Stimulated activated CD8-positive, alpha-beta memory T cell treated with anti-CD3 and anti-CD28 coated beads, Interleukin-7, amount 100 ng/mL, for 4 hours (primary cell): ENCODE results near the gene PKHD1.

Experiments used
- DNase-seq, 2 donors: peaks; one replicate each; pipeline ENCODE4 v3.0.0-alpha.2; 2020; ENCODE audit warnings: low read depth in 2 of 2

The PKHD1 gene

DNA sequence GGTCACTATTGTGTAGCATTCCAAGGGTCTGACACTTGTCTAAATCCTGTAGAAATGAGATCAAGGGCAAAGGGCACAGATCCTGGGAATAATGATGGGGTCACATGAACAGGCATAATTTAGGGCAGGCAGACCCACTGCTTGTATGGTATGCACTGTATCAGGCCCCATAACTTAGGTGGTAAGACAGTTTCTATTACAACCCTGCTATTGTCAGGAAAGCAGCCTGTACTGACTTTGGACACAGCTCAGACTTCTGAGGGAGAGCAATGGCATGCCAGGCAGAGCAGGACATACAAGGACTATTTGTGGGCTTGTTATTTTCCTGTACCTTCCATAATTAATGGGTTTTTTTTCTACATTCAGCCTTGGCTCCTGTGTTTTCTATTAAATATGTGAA lies 286.8 kb downstream of the PKHD1 start:
- DNase-seq: no peak

DNA sequence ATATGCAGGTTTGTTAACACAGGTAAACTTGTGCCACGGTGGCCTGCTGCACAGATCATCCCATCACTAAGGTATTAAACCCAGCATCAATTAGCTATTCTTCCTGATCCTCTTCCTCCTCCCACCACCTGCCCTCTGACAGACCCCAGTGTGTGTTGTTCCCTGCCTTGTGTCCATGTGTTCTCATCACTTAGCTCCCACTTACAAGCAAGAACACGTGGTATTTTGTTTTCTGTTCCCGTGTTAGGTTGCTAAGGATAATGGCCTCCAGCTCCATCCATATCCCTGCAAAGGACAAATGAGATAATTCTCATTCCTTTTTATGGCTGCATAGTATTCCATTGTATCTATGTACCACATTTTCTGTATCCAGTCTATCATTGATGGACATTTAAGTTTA lies 294.0 kb downstream of the PKHD1 start:
- DNase-seq: no peak

DNA sequence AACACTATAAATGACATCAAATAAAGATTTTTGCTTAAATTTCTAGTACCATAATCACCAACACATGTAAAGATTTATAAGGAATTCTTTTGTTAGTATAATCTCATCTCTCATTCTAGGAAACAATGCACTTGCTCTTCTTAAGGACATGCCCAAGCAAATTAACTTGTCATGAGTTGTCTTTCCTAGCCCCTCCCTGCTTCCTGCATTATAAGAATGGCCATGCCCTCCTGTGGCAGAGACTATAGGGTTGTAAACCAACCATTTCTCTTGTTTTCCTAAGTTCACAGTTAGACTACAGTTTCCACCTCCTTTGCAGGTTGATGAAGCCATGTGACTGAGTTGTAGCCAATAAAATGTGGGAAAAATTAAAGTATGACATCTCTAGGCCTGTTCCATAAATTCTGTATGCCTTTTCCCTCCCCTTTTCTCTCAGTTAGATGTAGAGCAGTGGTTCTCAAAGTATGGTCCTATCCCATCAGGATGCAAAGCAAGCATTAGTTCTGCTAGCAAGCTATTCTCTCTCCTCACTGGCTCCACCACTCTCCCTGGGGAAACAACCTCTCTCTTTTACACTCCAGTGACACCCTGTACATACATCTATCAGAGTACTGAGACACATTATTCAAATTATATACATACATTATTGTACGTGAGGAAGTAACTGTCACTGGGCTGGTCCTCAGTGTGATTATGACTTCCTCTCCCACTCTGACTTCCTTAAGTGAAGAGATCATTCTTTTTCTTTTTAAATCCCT lies 295.0 kb downstream of the PKHD1 start:
- DNase-seq: no peak

DNA sequence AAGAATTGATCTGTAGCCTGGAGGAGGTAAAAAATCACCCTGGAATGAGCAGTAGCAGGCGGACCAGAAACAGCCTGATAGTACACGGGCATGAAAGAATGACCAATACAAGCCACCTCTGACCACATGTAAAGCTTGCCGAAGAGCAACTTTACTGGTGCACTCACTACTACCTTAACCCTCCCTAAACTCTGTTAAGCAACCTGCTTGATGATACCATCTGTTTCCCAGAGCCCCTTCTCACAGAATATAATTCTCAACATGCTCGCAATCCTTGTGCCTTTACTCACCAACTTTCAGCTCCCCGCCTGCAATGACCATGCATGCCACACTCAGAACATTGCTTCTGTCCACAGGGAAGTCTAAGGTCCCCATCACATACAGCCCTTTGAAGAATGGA lies 296.5 kb downstream of the PKHD1 start:
- no peak for DNase-seq

DNA sequence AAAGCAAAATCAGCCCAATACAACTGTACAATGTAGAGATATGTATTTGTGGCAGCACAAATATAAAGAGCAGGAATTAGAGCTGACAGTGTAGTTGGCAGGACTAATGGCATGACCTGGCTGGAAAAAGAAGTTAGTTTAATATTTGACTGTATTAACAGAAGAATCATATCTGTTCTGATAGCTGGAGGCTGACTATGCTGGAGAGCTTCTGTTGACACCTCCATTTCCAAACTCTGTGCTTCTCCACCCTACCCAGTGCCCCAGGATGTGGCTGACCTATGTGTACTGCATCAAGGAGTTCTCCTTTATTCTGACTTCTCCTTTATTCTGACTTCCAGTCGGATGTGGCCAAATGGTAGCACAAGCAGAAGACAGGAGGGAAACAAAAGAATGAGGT lies 299.3 kb downstream of the PKHD1 start:
- DNase-seq: no peak

DNA sequence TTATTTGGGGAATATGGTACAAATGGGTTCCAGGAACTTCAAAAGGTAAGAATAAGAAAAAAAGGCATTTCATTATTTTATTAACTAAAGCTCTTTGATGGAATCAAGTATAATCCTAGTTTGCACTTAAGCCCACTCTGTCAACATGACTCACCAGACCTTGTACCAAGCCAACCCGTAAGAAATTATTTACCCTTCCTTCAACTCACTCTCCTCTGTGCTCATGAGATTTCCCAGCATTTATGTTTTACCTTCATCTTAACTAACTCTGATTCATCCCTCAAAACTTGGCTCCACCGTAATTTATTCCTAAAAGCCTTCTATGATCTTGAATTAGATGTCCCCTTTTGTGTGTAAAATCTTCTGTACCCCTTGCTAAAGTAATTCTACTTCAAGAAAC lies 308.7 kb downstream of the PKHD1 start:
- DNase-seq: no peak

DNA sequence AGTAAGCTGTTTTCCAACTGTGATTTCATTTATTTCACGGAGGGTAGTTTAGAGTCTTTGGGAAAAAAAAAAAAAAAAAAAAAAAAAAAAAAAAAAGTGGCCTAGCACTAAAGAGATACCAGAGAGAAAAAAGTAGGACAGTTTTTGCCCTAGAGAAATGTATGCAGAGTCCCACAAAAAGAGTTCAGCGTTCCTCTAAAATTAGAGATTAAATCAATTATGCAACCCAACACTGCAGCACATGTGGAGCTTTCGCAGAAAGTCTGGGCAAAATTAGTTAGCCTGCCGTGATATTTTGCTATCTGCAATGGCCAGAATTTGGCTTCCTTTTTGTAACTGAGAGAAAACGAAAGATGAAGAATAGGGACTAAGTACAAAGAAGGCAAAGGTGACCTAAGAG lies 309.8 kb downstream of the PKHD1 start:
- DNase-seq: no peak

DNA sequence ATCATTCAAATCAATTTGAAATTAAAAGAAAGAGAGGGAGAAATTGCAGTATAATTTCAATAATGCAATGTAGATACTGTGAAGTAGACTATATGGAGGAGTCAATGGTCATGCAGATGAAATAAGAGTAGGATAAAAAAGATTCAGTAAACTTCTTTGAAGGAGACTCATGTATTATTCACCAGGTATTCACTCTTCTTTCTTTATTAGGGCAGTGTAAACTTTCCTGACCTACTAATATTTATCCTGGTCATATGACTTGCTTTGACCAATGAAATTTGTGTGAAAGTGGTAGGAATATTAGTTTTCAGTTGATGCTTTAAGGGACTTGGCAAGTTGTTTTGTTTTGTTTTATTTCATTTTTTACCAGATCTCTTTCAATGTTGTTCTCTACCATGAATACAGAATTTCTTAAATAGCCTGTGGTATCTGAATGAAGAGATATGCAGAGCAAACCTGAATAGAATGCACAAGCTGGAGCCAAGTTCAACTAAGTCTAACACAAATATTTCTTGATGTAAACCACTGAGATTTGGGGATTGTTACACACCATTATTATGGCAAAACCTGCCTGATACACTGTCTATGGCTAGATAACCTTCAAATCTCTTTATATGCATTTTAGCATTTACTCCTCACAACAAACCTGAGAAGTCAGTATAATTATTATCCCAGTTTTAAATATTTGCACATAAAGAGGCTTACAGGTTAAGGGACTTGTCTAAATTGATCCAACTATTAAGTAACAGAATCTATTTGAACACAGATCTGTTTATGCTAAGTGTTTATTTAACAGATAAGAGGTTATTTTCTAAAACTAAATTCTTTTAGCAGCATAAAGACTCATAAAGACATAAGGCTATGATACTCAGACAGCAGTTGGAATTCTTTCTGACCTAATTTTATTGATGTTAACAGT lies 311.2 kb downstream of the PKHD1 start:
- DNase-seq: no peak

DNA sequence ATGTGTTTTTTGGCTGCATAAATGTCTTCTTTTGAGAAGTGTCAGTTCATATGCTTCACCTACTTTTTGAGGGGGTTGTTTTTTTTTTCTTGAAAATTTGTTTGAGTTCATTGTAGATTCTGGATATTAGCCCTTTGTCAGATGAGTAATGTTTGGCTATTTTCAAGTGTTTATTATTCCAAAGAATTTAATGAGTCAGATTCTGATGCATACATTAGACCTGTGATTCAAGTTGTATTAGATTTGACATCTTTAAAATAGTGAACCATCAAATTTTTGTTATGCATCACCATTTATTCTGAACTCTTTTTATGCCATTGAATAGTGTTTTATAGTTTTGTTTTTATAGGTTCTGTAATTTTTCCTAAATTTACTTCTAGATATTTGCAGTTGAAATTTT lies 319.3 kb downstream of the PKHD1 start:
- DNase-seq: no peak

DNA sequence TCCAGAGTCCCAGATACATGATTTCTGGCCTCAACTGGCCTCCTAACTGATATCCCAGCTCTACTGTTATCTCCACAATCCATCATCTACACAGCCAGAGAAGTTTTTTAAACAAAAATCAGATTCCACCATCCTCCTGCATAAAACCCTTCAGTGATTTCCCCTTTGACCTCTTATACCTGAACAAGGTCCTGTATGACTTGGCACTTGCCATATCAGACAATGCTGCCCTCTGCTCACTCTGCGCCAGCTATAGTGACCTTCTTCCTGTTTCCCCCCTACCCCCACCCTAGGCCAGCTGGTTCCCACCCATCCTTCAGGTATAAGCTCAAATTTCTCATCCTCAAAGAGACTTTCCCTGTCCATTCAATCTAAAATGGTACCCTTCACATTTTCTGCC lies 322.2 kb downstream of the PKHD1 start:
- no peak for DNase-seq

DNA sequence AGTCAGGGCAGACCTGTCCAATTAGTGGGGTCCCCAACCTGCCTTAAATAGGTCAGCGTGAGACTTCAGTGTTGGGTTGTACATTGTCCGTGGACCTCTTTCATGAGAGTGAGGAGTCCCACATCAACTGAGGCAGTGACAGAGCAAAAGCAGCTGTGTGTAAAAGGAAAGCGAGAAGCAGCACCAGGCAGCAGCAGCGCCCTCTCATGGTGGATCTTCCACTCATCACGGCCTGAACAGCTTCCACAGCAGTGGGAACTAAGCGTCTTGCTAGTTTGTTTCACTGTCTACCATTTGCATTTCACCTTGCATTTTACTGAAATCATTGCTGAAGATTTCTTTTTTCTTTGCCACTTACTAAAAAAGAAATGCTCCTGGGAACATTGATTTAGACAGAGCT lies 333.8 kb downstream of the PKHD1 start:
- DNase-seq: no peak

DNA sequence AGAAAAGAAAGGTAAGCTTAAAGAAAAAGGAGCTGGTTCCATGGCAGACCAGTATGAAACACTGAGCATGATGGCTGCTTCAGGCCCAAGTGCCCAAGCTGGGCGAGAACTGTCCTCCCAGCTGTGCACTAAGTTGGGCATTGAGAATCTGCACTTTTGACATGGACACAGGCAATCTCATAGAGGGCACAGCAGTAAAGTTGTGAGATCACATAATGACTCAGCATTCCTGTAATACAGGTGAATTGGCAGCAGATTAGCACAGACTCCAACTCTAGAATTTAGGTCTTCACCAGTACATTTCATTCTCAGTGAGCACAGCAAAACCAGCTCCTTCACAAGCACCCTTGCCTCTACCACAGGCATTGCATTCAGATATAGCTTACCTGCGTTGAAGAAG lies 343.4 kb downstream of the PKHD1 start:
- no peak for DNase-seq

DNA sequence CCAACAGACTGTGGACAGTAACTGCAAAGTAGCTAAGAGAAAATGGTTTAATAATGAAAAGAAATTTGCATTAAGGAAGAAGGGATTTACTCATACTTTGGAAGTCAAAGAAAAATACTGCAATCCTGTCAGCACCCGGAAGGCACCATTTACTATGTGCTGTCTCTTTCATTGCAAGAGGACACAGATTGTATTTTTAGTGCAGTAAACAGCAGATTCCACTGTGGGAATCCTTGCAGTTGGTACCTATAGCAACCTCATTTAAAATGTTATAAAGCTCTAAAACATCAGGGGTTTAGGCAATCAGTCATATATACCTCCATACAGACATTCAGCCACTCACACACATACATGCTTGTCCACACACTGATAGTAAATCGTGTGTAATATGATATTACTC lies 346.8 kb downstream of the PKHD1 start:
- DNase-seq: no peak

DNA sequence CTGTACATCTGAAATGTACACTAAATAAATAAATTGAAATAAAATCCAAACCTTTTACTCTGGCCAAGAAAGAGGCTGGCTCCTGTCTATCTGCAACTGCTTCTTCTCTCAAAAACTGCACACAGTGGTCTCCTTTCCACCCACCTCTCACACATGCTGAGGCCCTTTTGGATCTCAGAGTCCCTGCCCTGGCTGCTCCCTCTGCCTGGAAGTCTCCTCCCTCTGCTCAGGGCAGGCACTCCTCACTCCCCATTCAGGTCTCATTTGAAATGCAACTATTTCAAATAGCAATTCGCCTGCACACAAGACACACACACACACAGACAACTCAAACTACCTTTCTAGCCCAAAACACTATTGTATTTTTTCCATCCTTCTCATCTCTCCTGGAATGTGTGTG lies 348.8 kb downstream of the PKHD1 start:
- DNase-seq: no peak

DNA sequence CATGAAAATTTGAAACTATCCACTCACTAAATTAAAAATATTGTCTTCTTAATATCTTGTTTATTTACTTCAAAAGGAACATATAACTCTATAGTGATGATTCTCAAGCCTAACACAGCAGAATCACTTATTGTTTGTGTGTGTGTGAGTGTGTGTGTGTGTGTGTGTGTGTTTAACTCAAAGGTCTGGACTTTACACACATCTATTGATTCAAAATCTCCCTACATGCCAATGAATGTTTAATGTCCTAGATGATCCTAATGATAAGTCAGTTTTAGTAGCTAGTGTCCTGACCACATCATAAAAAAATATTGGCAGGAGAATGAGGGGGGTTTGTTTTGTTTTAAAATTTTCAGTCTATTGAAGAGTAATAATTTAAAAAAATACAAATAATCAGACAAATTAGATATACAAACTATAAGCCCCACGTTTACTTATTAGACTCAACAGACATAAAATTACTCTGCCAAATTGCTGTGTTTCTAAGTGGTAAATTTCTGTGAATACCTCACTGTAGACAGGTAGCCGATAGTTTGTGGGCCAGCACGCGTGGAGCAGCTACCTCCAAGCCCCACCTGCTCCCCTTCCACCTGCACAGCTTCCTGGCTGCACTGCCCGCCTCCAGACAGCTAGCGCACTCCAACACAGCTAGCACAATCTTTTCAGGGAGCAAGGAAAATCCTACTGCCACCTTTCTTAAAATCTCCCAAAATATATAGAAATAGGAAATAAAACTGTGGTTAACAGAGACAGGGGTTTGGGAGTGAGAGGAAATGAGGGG lies 349.6 kb downstream of the PKHD1 start:
- no peak for DNase-seq

DNA sequence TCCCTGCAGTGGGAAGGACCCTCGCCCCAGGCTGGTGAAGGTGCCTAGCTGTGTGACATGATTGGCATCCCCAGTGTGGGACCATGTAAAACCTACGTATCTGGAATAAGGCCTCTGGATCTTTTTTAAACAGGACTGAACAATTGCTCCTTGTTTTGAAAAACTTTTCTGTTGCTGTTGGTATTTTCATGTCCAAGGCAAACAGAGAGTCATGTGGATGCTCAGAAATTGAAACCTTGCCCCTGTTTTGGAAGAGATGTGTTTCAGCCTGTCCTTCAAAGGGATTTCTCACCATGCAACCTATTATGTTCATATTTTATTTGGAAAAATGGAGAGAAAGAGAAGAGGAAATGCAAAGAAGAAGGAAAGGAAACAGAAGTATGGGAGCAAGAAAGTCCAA lies 362.3 kb downstream of the PKHD1 start:
- no peak for DNase-seq

DNA sequence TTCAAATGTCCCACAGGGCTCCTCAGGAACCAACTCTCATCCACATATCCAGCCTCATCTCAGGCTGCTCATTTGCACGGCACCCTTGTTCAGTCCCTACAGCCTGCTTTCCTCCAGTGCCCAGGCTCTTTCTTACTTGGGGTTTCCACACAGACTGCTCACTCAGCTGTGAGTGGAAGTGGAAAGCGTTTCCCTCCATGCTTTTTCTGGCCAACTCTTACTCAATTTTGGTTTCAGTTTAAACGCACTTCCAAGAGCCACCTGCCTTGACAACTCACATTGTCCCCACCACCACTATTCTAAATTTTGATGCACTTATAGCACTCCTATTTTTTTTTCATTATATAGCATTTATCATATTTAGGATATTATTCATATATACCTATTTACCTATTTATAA lies 367.1 kb downstream of the PKHD1 start:
- no peak for DNase-seq

DNA sequence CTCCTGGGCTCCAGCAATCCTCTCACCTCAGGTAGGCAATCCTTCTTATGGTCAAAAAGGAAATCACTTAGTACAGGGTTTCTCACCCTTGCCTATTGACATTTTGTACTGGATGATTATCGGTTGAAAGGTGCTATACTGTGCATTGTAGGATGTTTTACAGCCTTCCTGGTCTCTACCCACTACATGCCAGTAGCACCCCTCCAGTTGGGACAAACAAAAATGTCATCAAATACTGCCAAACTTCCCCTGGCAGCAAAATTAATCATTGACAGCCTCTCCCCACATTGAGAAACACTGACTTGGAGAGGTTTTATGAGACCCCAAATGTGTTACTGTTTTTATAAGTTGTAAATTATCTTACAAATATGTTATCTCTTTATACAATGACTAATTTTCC lies 368.1 kb downstream of the PKHD1 start:
- no peak for DNase-seq

DNA sequence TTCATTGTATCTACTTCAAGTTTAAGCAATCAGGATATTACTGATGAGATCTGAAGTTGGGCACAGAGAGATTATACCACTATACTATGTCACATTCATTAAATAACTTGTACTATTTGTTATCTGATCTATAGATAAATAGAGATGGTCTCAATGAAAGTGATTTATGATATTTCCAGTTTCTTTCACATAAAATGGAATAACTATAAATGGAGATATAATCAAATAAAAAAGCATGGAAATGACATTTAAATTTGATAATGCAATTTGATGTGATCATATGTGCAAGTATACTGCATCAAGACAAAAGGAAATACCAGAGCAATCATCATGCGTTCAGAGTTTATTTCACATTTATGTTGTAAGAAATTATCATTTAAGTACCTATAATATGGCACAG lies 368.9 kb downstream of the PKHD1 start:
- no peak for DNase-seq

DNA sequence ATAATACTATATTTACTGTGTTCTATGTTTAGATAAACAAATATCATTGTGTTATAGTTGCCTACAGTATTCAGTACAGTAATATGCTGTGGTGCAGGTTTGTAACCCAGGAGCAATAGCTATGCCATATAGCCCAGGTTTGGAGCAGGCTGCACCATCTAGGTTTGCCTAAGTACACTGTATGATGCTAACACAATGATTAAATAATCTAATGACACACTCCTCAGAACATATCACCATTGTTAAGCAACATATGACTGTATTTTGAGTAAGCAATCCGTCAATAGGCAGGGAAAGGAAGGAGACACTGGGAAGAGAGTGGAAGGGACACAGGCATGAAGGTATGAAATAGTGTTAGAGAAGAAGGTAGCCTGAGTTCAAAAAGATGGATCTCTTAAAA lies 369.9 kb downstream of the PKHD1 start:
- DNase-seq: no peak

DNA sequence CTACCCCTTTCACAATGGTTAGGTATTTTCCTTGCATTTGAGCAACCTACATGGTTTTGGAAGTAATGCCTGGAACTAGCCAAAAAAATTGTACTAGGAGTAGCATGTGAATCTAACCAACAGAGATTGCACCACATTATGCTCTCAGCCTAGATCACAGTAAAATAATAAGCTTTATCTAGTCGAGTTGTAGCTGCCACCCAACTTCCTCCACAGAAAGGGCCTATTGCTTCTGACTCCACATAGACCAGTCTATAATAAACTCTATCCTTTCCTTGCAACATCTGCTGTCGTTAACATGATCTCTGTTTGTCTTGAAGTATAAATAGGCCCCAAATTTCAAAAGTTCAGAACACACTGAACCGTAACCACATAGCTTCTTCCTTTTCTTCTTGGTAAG lies 375.5 kb downstream of the PKHD1 start:
- DNase-seq: no peak

DNA sequence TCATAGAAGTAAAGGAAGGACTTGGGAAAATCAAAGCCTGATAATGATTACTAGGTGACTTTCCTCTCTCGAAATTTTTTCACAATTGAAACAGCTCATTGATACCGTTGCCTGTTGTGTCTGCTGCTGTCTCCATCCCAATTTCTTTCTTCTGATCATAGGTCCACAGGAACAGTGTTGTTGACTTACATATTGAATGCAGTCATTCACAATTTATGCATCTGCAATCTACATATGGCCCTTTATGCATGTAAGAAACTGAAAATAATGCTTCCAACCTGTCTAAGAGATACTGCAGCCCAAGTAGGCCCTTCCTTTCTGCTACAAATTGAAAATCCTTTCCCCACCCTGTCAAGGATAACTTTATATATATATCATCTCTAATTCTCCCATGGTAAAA lies 381.3 kb downstream of the PKHD1 start:
- DNase-seq: no peak
